HepG2 (cell line): ENCODE results near the gene TMTC1. TPM values are rescaled to one million over a fixed set of nuclear protein-coding genes. Genes with fewer than 3 reads are reported as not detected.

Source experiments
- ATAC-seq: fragments of 200-7000 bp; cut with Tn5 transposase; 3 replicates; pipeline ENCODE4 v1.9.1; 2020; ENCODE audit warnings: mild to moderate bottlenecking, moderate library complexity
- BruUV-seq: library from RNA; stranded (reverse); fragments of 400-500 nt; replicated peaks from 2 replicates; lab custom pipeline; 2021; lab: Mats Ljungman, UMichigan
- CTCF ChIA-PET: fragments of 300-600 bp; formaldehyde crosslinking; extraction: SDS; loops from one replicate; lab custom pipeline; 2021; ENCODE audit warnings: low total read pairs, inconsistent platforms, low intra/inter-chr PET ratio; lab: Yijun Ruan, JAX
- POLR2A ChIA-PET: fragments of 350-600 bp; sonication (Branson Sonifier 250); formaldehyde crosslinking; loops from one replicate; lab custom pipeline; 2020; ENCODE audit warnings: antibody characterized with exemption, inconsistent platforms; lab: Yijun Ruan, JAX
- DNase-seq: peaks from one replicate; pipeline ENCODE4 v3.0.0-alpha.2; 2015; ENCODE audit warnings: low spot score
- FAIRE-seq: peaks from 3 replicates; lab custom pipeline; 2011; peaks lifted over from hg19 to GRCh38; lab: Jason Lieb, UNC
- H2AFZ ChIP-seq: one replicate; pipeline ENCODE4 v1.6.1; 2011; ENCODE audit warnings: low read length, inconsistent platforms
- H3K27ac ChIP-seq: fragments of 300-600 bp; 3 replicates; pipeline ENCODE4 v1.8.0; 2011; ENCODE audit warnings: mixed run types, mild to moderate bottlenecking, mixed read lengths, low read length, inconsistent platforms; ENCODE audit not compliant: insufficient read depth; ENCODE audit errors: extremely low read length
- H3K27me3 ChIP-seq, 2 experiments: fragments of 200-600 bp in 1 of 2; 2 replicates in 1 of 2; 3 replicates in 1 of 2; pipeline versions ENCODE4 v1.6.0 to v1.8.0; 2011; ENCODE audit warnings: low read length in 2 of 2, mild to moderate bottlenecking in 2 of 2, moderate library complexity in 2 of 2, inconsistent platforms in 1 of 2; ENCODE audit not compliant: insufficient read depth in 2 of 2, control insufficient read depth in 1 of 2
- H3K36me3 ChIP-seq, 2 experiments: fragments of 200-600 bp in 1 of 2; replicated peaks in 1 of 2; 2 replicates in 1 of 2; 3 replicates in 1 of 2; pipeline versions ENCODE4 v1.5.1 to v1.8.0; 2011; ENCODE audit warnings: low read length in 2 of 2, inconsistent platforms in 1 of 2; ENCODE audit not compliant: insufficient read depth in 2 of 2, control insufficient read depth in 1 of 2
- H3K4me1 ChIP-seq: 2 replicates; pipeline ENCODE4 v1.5.1; 2012; ENCODE audit warnings: low read length, inconsistent platforms; ENCODE audit not compliant: insufficient read depth
- H3K4me2 ChIP-seq: 2 replicates; pipeline ENCODE4 v1.6.0; 2011; ENCODE audit warnings: low read depth, low read length, inconsistent platforms
- H3K4me3 ChIP-seq, 3 experiments: fragments of 200-600 bp in 1 of 3; sonication (generic), shearing (Covaris generic) in 1 of 3; replicated peaks in 1 of 3; 2 replicates each; pipeline ENCODE4 v1.5.1; 2011 to 2016; ENCODE audit warnings: low read length in 3 of 3, inconsistent platforms in 2 of 3, low read depth in 2 of 3, mild to moderate bottlenecking in 2 of 3, control low read depth in 1 of 3, mixed read lengths in 1 of 3; ENCODE audit not compliant: insufficient read depth in 1 of 3
- H3K79me2 ChIP-seq: one replicate; pipeline ENCODE4 v1.6.1; 2011; ENCODE audit warnings: low read length, inconsistent platforms; ENCODE audit not compliant: insufficient read depth
- H3K9ac ChIP-seq: 2 replicates; pipeline ENCODE4 v1.6.0; 2011; ENCODE audit warnings: mild to moderate bottlenecking, low read depth, low read length, inconsistent platforms; ENCODE audit not compliant: insufficient read depth
- H3K9me3 ChIP-seq: 2 replicates; pipeline ENCODE4 v1.5.1; 2012; ENCODE audit warnings: mild to moderate bottlenecking, low read length
- H4K20me1 ChIP-seq: 2 replicates; pipeline ENCODE4 v1.6.0; 2011; ENCODE audit warnings: inconsistent platforms, mild to moderate bottlenecking, low read length, moderate library complexity; ENCODE audit not compliant: insufficient read depth
- ATF7-NPFF ChIP-seq: sonication (generic); formaldehyde crosslinking; IDR thresholded peaks from 2 replicates; pipeline ENCODE4 v1.8.1; 2023; ENCODE audit warnings: mild to moderate bottlenecking, low read depth, missing genetic modification reagents, moderate library complexity
- ERF ChIP-seq: IDR thresholded peaks from 2 replicates; pipeline ENCODE4 v1.6.1; 2018; ENCODE audit warnings: missing biosample characterization, missing genetic modification reagents
- IKZF1 ChIP-seq: fragments of 450-650 bp; IDR thresholded peaks from 2 replicates; pipeline ENCODE4 v1.7.1; 2016
- ISL2 ChIP-seq: sonication (generic); formaldehyde crosslinking; IDR thresholded peaks from 2 replicates; pipeline ENCODE4 v1.5.0; 2020; ENCODE audit warnings: missing genetic modification reagents
- MXD3 ChIP-seq: IDR thresholded peaks from 2 replicates; pipeline ENCODE4 v1.6.1; 2016; ENCODE audit warnings: mild to moderate bottlenecking, missing biosample characterization, missing genetic modification reagents
- PCBP1 ChIP-seq: fragments of 200-400 bp; formaldehyde crosslinking; IDR thresholded peaks from 2 replicates; pipeline ENCODE4 v1.6.1; 2017; ENCODE audit warnings: mild to moderate bottlenecking, low read depth, low read length, borderline replicate concordance
- YY1 ChIP-seq: IDR thresholded peaks from 2 replicates; pipeline ENCODE4 v1.6.1; 2011; ENCODE audit warnings: low read length, low read depth, moderate library complexity, mild to moderate bottlenecking; ENCODE audit not compliant: insufficient read depth, insufficient replicate concordance
- ZNF607 ChIP-seq: sonication (generic); formaldehyde crosslinking; IDR thresholded peaks from 2 replicates; pipeline ENCODE4 v1.5.1; 2020; ENCODE audit warnings: missing genetic modification reagents, mild to moderate bottlenecking, borderline replicate concordance
- ZNF737 ChIP-seq: sonication (generic); formaldehyde crosslinking; IDR thresholded peaks from 2 replicates; pipeline ENCODE4 v1.5.0; 2020; ENCODE audit warnings: missing genetic modification reagents, mild to moderate bottlenecking, borderline replicate concordance
- WGBS: methylation state at CpG from one replicate; pipeline ENCODE4 v1.1.6; 2017; ENCODE audit warnings: low lambda C conversion rate; 5-methylcytosine and 5-hydroxymethylcytosine counted together
- in situ Hi-C: cut with HindIII; loops from 2 replicates; pipeline ENCODE4 v1.10.0; 2017; ENCODE audit warnings: low pct_unique_long_range_greater_than_20kb; ENCODE audit not compliant: extremely low pct_ligation_motif_present
- intact Hi-C: fragments of 100-400 bp; cut with micrococcal nuclease; formaldehyde crosslinking; loops from one replicate; pipeline ENCODE4 v1.10.0; 2022; ENCODE audit not compliant: unreplicated experiment
- polyA plus RNA-seq, 8 experiments: library from polyadenylated mRNA; depleted of rRNA in 3 of 8; stranded (reverse) in 7 of 8; unstranded in 1 of 8; fragments of >200 nt; fragmentation: Illumina TruSeq in 4 of 8; extraction: Trizol in 4 of 8; gene quantifications; 2 replicates each; pipeline versions ENCODE4 v1.2.1 to v1.2.3, GENCODE V29; 2011 to 2016; ENCODE audit warnings: low read depth in 4 of 8, missing spikeins in 1 of 8, mixed read lengths in 1 of 8; ENCODE audit not compliant: insufficient read depth in 1 of 8
- total RNA-seq, 5 experiments: library from RNA; depleted of rRNA; stranded (reverse); fragments of >200 nt; fragmentation: Illumina TruSeq; extraction: Trizol; gene quantifications; 2 replicates each; pipeline ENCODE4 v1.2.3, GENCODE V29; 2016; ENCODE audit warnings: low read depth in 1 of 5
- TF ChIP-seq, protein P1 (sequence below): sonication (generic); formaldehyde crosslinking; IDR thresholded peaks from 2 replicates; pipeline ENCODE4 v1.5.0; 2020; ENCODE audit warnings: missing genetic modification reagents

The TMTC1 gene
- total and polyA plus RNA-seq, 2 of the 13 experiments (the other 11 are each of a cell fraction or from before 2014, with no cell fraction given): 0.69 to 1.8 TPM

DNA sequence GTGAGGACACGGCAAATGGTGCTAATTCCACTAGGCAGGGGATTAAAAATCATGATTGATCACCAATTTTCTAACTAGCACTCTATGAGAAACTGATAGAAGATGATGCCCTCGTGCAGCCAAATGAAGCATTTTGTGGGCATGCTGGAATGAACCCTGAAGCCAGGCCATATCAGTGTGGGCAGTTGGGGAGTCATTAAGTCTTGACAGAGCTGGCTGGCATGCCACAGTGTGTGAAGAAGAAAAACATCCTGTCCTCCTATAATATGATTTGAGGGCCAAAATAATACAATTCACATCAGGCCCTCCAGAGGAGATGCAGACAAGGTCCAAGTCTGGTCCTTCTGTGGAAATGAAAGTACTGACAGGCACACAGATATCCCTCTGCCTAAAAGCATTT, 107.1 kb downstream of the TMTC1 start:
- H3K4me1 ChIP-seq: no peaks in the 10 kb centered on the region
- BruUV-seq: no TSS peak
- H4K20me1 ChIP-seq: no peaks in the 10 kb centered on the region
- ChIA-PET CTCF (no interaction called here), POLR2A (no interaction called here)
- FAIRE-seq: no peak
- no peaks in the 10 kb centered on the region for H3K36me3 ChIP-seq
- H3K9ac ChIP-seq: no peak overlapping the region
- no peak overlapping the region for H2AFZ ChIP-seq
- no peak for DNase-seq
- H3K4me3 ChIP-seq: no peak overlapping the region
- no peak for ATAC-seq
- in situ Hi-C loops (no loop called here), intact Hi-C loops (no loop called here)
- TF ChIP-seq ZNF607 (CRISPR knock-in tag) (no peak), MXD3 (CRISPR knock-in tag) (no peak), YY1 (no peak), PCBP1 (no peak), ATF7-NPFF (CRISPR knock-in tag) (no peak), IKZF1 (no peak), ISL2 (no peak), ERF (CRISPR knock-in tag) (no peak), ZNF737 (no peak)
- TF ChIP-seq, protein P1, sequence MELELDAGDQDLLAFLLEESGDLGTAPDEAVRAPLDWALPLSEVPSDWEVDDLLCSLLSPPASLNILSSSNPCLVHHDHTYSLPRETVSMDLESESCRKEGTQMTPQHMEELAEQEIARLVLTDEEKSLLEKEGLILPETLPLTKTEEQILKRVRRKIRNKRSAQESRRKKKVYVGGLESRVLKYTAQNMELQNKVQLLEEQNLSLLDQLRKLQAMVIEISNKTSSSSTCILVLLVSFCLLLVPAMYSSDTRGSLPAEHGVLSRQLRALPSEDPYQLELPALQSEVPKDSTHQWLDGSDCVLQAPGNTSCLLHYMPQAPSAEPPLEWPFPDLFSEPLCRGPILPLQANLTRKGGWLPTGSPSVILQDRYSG (CRISPR knock-in tag): no peak
- 0% methylated on average over 2 of the region's 2 CpGs for WGBS
- H3K79me2 ChIP-seq: no peaks in the 10 kb centered on the region
- no peak overlapping the region for H3K27ac ChIP-seq
- H3K4me2 ChIP-seq: no peak overlapping the region
- H3K9me3 ChIP-seq: no peaks in the 10 kb centered on the region
- no peaks in the 10 kb centered on the region for H3K27me3 ChIP-seq
